Activated naive CD8-positive, alpha-beta T cell treated with anti-CD3 and anti-CD28 coated beads for 36 hours (primary cell): ENCODE measurements around the gene KIAA0753. TPM values are rescaled to one million over a fixed set of nuclear protein-coding genes. Genes with fewer than 3 reads are reported as not detected.

Experiments
- DNase-seq: peaks from one replicate; pipeline ENCODE4 v3.0.0; 2021
- H3K27ac Mint-ChIP-seq: one replicate; pipeline ENCODE4 v1.8.0; 2022; ENCODE audit warnings: mild to moderate bottlenecking, moderate library complexity, mixed read lengths
- H3K27me3 Mint-ChIP-seq: one replicate; pipeline ENCODE4 v1.8.0; 2022; ENCODE audit warnings: mild to moderate bottlenecking, mixed read lengths
- H3K36me3 Mint-ChIP-seq: one replicate; pipeline ENCODE4 v1.8.0; 2021; ENCODE audit warnings: mild to moderate bottlenecking, mixed read lengths
- H3K4me1 Mint-ChIP-seq: one replicate; pipeline ENCODE4 v1.8.0; 2021; ENCODE audit warnings: mixed read lengths
- H3K4me3 Mint-ChIP-seq: one replicate; pipeline ENCODE4 v1.8.0; 2022; ENCODE audit warnings: mild to moderate bottlenecking, moderate library complexity, mixed read lengths
- H3K9me3 Mint-ChIP-seq: one replicate; pipeline ENCODE4 v1.8.0; 2022; ENCODE audit warnings: mixed read lengths
- total RNA-seq, 2 experiments: library from RNA; stranded (reverse); gene quantifications; one replicate each; pipeline ENCODE4 v1.2.3, GENCODE V29; 2021

Gene KIAA0753
- total RNA-seq, 2 experiments from 2014 or later, result 14.8 to 15.8 TPM

DNA sequence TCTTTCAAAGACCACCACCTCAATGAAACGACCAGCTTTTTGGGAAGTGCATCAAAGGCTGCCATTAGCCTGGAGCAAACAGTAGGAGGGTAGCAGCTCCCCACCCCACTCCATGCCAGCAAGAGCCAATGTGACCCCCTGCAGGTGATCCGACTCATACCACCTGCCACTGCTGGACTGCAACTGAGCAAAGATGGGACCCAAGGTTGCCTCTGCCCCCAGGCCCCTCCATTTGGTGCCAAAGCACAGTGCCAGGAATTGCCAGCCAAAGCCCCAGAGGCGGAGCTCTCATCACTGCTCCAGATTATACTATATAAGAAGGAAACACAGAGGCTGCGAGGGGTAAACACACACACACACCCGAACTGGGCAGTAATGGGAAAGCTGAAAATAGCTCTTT is 92.5 kb downstream of the KIAA0753 start:
- no peaks in the 10 kb centered on the region for H3K36me3 Mint-ChIP-seq
- peaks cover 8% of the 10 kb centered on the region for H3K27me3 Mint-ChIP-seq
- H3K27ac Mint-ChIP-seq, result no peak overlapping the region
- DNase-seq, result no peak
- no peaks in the 10 kb centered on the region for H3K9me3 Mint-ChIP-seq
- H3K4me1 Mint-ChIP-seq, result peaks cover 10% of the 10 kb centered on the region
- peak overlapping the region; percentile 29 for H3K4me3 Mint-ChIP-seq

DNA sequence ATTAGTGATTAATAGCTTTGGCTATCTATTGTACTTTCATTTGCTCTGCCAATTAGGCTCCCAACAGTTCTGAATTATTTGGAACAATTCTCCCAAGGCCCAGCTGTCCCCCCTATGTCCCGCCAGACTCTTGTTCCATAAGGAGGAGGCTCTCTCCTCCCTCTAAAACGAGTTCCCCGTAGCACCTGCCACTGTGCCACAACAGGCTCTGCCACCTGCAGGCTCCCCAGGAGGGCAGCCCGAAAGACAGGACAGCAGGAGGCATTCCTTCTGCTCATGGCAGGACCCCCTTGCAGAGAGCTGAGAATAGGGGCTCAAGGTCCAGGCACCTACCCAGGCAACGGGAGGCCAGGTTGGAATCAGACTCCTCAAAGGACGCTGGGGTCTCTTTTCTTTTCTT is 93.2 kb downstream of the KIAA0753 start:
- Mint-ChIP-seq H3K9me3 (no peaks in the 10 kb centered on the region), H3K27ac (no peak overlapping the region), H3K27me3 (peaks cover 8% of the 10 kb centered on the region), H3K4me3 (no peak overlapping the region), H3K36me3 (no peaks in the 10 kb centered on the region), H3K4me1 (peaks cover 10% of the 10 kb centered on the region)
- no peak for DNase-seq

DNA sequence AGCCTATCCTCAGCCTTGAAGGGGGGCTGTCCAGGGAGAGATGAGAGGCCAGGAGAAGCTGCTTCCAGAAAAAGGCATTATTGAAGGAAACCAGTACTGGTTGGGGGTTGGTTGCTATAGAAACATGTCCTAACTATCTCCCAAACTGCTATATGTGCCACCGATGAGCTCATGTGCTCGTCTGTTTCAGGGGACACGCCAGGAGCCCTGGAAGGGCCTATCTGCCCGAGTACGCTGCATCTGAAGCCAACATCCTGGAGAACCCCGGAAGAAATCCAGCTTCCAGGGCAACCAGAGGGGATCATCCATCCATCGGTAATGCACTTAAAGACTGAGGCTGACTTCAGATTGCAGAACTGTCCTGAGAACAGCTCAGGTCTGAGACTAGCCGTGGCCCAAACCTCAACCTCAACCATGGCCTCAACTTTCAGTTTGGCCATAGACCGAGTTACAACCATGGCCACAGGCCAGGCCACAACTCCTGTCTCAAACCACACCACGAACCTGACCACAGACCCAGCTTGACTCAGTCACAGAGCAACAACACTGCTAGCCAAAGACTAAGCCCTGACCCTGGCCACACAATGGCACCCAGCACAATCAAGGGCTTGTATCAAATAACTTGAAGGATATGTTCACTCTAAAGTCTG is 94.3 kb downstream of the KIAA0753 start:
- H3K27me3 Mint-ChIP-seq, result peaks cover 8% of the 10 kb centered on the region
- no peaks in the 10 kb centered on the region for H3K9me3 Mint-ChIP-seq
- no peaks in the 10 kb centered on the region for H3K36me3 Mint-ChIP-seq
- peaks cover 10% of the 10 kb centered on the region for H3K4me1 Mint-ChIP-seq
- no peak overlapping the region for H3K4me3 Mint-ChIP-seq
- no peak for DNase-seq
- no peak overlapping the region for H3K27ac Mint-ChIP-seq

DNA sequence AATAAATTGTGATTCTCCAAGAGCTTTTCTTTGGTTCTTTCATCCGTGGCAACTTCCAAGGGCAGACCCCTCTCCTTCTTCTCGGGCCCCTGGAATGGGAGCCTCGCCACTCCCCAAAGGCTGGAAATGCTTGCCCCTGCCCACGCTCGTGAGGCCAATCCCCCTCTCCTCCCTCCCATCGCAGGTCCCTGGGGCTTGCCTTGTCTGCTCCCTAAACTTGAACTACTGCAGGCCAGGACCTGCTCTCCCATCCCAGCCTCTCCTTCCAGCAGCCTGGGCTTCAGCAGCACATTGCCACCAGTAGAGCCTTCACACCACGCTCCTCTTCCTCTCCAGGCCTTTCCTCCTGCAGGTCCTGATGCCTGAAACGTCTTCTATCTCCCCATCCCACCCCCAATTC is 95.2 kb downstream of the KIAA0753 start:
- peaks cover 10% of the 10 kb centered on the region for H3K4me1 Mint-ChIP-seq
- H3K9me3 Mint-ChIP-seq, result no peaks in the 10 kb centered on the region

DNA sequence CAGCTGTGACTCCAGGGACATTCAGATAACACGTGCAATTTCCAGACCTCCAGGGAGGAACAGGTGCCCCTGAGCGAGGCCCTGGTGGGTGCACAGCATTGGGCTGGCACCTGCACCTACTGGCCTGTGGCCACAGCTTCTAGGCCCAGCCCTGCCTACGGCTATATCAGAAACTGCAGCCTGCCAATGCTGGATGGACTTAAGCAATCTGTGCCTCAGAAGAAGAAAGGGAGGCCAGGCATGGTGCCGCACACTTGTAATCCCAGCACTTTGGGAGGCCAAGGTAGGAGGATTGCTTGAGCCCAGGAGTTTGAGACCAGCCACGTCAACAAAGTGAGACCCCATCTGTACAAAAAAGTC is 96.5 kb downstream of the KIAA0753 start:
- no peak overlapping the region for H3K27ac Mint-ChIP-seq
- H3K36me3 Mint-ChIP-seq, result no peaks in the 10 kb centered on the region
- H3K4me3 Mint-ChIP-seq, result no peak overlapping the region
- H3K9me3 Mint-ChIP-seq, result peaks cover 2% of the 10 kb centered on the region
- H3K27me3 Mint-ChIP-seq, result peaks cover 8% of the 10 kb centered on the region
- DNase-seq, result no peak
- peaks cover 9% of the 10 kb centered on the region for H3K4me1 Mint-ChIP-seq

More for the DNA sequence above, 95.2 kb downstream of the KIAA0753 start:
- no peak overlapping the region for H3K4me3 Mint-ChIP-seq
- no peaks in the 10 kb centered on the region for H3K36me3 Mint-ChIP-seq
- H3K27me3 Mint-ChIP-seq, result peaks cover 8% of the 10 kb centered on the region
- no peak for DNase-seq
- no peak overlapping the region for H3K27ac Mint-ChIP-seq

DNA sequence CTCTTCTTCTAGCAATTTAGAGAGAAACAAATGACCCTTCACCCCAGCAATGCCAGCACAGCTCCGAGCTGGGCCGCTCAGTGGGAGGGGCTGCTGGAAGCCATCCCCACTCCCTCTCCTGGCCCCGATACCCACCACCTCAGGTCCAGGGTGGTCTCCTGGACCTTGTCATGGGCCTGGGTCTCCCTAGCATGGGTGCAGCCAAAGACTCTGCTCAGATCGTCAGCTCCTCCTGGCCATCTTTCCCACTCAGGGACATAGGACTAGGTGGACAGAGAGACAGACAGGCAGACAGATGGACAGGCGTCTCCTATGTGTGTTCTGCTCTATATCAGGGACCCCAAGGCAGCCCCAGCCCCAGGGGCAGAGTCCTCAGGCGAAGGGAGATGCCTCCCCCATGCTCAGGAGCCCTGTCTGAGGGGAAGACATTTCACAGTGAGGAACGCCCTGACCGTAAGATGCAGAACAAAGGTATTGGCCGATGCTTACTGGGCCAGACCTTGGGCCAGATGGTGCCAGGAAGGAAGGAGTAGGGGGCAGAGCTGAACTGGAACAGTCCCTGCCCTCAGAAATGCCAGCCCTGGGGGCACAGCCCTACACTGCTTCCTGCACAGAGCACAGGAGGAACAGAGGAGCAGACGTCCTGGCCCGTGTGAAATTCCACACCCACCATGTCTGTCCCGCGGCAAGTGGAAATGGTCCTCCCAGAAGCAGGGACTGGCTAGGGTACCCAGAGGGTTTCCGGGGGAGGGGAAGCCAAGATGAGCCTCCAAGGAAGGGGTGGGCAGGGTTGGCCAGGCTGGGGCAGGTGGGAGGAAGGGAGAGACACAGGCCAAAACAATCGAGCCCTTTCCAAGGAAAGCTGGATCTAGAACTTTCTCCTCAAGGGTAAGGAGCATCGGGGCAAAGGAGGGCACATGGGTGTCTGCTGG is 97.2 kb downstream of the KIAA0753 start:
- DNase-seq, result no peak
- H3K4me1 Mint-ChIP-seq, result peaks cover 3% of the 10 kb centered on the region
- no peaks in the 10 kb centered on the region for H3K36me3 Mint-ChIP-seq
- H3K4me3 Mint-ChIP-seq, result no peak overlapping the region
- H3K27me3 Mint-ChIP-seq, result peaks cover 5% of the 10 kb centered on the region
- H3K9me3 Mint-ChIP-seq, result peaks cover 3% of the 10 kb centered on the region
- H3K27ac Mint-ChIP-seq, result no peak overlapping the region

DNA sequence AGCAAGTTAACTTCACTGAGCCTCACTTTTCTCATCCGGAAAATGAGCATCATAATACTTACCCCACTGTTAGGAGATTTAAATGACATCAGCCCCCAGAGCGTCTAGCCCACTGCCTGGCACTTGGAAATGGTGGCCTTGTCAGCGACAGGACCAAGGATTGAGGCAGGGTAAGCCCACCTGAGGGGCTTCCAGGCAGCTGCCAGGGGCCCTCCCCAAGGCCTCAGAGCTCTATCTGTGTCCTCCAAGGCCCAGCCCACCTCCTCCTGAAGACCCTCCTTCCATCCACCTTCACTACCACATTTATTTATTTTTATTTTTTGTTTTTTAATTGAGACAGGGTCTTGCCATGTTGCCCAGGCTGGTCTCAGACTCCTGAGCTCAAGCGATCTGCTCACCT is 97.9 kb downstream of the KIAA0753 start:
- Mint-ChIP-seq H3K4me1 (no peaks in the 10 kb centered on the region), H3K27ac (no peak overlapping the region), H3K4me3 (no peak overlapping the region), H3K9me3 (peaks cover 3% of the 10 kb centered on the region), H3K27me3 (peaks cover 3% of the 10 kb centered on the region), H3K36me3 (no peaks in the 10 kb centered on the region)
- DNase-seq, result no peak

DNA sequence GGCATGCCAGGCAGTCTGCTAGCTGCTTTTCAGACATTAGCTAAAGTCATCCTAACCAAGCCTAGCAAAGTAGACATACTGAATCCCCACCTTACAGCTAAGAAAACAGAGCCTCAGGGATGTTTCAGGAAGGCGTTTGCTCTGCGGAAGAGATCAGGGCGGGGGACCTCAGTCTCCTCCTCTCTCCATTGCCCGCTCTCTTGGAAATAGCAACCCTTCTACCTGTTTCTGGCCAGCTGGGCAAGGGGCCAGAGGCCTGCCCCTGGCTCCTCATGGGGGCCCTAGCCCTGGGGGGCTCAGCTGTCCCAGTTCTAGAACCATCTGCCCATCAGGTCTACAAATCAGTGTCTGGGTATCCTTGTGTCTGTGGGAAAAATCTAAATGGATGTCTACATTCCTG is 98.6 kb downstream of the KIAA0753 start:
- H3K9me3 Mint-ChIP-seq, result peaks cover 3% of the 10 kb centered on the region
- no peaks in the 10 kb centered on the region for H3K36me3 Mint-ChIP-seq
- no peak for DNase-seq
- no peaks in the 10 kb centered on the region for H3K4me1 Mint-ChIP-seq
- H3K4me3 Mint-ChIP-seq, result no peak overlapping the region
- H3K27me3 Mint-ChIP-seq, result peaks cover under 1% of the 10 kb centered on the region
- no peak overlapping the region for H3K27ac Mint-ChIP-seq

DNA sequence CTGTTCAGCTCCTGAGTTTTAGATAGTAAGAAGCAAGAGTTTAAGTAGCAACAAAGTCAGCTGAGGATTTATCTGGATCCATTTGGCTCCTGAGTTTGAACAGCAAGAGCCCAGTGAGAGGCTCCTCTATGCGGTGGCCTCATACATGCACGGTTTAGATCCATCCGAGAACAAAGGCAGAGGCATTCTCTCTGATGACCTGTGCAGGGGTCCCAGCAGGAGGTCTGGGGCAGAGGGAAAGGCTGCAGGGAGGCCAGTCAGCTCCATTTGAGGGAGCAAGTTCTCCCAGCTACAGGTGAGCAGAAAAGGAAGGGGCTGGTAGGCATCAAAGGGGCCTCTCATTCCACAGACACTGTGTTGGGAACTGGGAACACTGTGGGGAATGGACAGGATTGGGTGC is 100.6 kb downstream of the KIAA0753 start:
- Mint-ChIP-seq H3K27me3 (no peaks in the 10 kb centered on the region), H3K27ac (no peak overlapping the region), H3K9me3 (peaks cover 3% of the 10 kb centered on the region), H3K4me3 (no peak overlapping the region), H3K4me1 (no peaks in the 10 kb centered on the region), H3K36me3 (no peaks in the 10 kb centered on the region)
- DNase-seq, result no peak

DNA sequence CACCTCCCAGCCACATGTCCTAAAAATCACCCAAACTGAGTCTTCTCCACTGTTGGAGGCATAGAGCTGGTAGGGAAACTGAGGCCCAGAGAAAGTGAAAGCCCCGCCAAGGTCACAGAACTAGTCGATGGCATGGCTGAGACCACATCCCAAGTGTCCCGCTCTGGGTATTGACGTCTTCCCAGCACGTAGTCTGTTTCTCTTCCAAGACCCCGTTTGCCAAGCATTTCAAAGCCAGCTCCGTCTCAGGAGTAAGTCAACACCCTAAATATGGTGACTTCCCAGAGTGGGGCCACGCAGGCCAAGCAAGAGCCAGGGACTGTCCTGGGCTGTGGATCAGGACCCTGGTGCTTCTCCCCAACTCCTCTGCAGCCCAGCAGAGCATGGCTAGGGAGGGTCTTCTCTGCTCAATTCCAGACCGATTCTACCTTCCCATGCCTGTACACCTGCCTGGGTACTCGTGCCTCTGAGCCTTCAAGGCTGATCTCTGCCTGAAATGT is 103.9 kb downstream of the KIAA0753 start:
- H3K27ac Mint-ChIP-seq, result no peak overlapping the region
- no peaks in the 10 kb centered on the region for H3K27me3 Mint-ChIP-seq
- H3K4me3 Mint-ChIP-seq, result no peak overlapping the region
- no peak for DNase-seq
- no peaks in the 10 kb centered on the region for H3K36me3 Mint-ChIP-seq
- H3K9me3 Mint-ChIP-seq, result peaks cover 3% of the 10 kb centered on the region
- H3K4me1 Mint-ChIP-seq, result no peaks in the 10 kb centered on the region

DNA sequence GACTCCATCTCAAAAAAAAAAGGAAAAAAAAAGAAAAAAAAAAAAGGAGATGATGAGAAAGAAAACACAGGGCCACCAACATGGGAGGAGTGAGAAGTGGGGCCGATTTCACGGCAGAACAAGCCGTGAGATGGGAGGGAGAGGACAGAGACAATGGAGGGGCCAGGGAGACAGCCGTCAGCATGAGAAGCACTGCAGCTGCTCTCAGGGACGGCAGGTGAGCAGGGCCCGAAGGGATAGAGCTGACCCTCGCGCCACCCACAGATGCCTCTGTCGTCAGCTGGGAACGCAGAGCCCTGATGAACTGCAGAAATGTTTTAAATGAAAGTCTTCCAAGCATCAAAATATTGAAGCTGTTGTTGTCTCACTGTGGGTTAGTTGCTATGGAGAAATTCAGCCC is 104.5 kb downstream of the KIAA0753 start:
- H3K4me3 Mint-ChIP-seq, result no peak overlapping the region
- no peak overlapping the region for H3K27ac Mint-ChIP-seq
- no peaks in the 10 kb centered on the region for H3K27me3 Mint-ChIP-seq
- DNase-seq, result no peak
- H3K9me3 Mint-ChIP-seq, result peaks cover 3% of the 10 kb centered on the region
- no peaks in the 10 kb centered on the region for H3K4me1 Mint-ChIP-seq
- H3K36me3 Mint-ChIP-seq, result no peaks in the 10 kb centered on the region

DNA sequence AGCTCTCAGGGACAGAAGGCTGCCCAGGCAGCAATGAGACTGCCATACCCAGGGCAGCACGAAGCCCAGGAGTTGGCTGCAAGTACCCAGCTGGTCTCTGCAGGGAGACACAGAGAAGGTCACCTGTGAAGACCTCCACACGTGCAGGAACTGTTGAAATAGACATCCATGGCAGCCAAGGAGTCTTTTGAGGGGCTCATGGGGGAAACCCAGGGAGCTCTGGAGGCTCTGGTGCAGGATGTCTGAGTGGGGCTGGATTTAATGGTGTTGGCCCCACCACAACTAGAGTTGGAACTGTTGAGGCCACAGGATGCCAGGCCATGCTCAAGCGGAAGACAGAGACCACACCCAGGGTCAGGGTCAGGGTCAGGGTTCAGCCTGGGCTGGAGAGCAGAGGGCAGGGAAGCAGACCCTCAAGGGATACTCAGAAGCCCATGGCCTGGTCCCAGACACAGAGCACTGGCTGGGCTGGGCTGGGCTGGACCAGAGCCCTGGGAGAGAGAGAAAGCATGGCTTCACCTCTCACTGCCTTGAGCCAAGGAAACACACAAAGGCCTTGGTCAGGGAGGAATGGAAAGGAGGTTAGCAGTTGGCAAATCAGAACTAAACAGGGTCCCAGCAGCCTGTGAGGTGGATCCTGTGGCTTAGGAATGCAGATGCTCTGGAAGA is 105.5 kb downstream of the KIAA0753 start:
- H3K36me3 Mint-ChIP-seq, result no peaks in the 10 kb centered on the region

DNA sequence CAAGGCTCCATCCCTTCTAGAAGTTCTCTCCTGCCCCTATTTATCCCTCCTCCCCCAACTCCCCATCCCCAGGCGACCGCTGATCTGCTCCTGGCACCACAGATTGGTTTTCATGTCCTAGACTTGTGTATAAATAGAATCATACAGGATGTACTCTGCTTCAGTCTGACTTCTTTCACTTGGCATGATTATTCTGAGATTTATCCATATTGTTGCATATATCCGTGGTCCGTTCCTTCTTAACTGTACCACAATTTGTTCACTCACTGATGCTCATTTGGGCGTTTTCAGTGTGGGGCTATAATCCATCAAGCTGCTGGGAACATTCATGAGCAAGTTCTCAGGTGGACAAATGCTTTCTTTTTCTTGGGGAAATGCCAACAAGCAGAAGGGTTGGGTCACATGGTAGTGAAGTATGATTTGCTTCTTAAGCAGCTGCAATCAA is 108.0 kb downstream of the KIAA0753 start:
- H3K4me3 Mint-ChIP-seq, result no peak overlapping the region

More for the DNA sequence above, 105.5 kb downstream of the KIAA0753 start:
- Mint-ChIP-seq H3K9me3 (peaks cover 3% of the 10 kb centered on the region), H3K4me1 (no peaks in the 10 kb centered on the region), H3K27ac (no peak overlapping the region), H3K27me3 (no peaks in the 10 kb centered on the region), H3K4me3 (no peak overlapping the region)
- no peak for DNase-seq

DNA sequence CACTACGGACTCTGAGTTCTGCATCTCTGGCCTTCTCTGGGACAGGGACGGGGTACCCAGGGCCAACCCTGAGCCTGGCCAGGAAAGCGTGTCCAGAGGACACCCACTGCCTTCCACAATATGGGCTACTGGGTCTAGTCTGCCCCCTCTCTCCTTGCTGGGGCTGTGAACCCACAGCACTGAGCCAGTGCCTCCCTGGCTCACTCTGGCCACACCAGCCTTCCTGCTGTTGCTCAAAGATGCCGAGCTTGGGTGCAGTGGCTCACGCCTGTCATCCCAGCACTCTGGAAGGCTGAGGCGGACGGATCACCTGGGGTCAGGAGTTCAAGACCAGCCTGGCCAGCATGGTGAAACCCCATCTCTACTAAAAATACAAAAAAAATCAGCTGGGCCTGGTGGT is 108.9 kb downstream of the KIAA0753 start:
- H3K4me1 Mint-ChIP-seq, result no peaks in the 10 kb centered on the region
- no peaks in the 10 kb centered on the region for H3K27me3 Mint-ChIP-seq
- H3K36me3 Mint-ChIP-seq, result no peaks in the 10 kb centered on the region
- DNase-seq, result no peak
- H3K9me3 Mint-ChIP-seq, result no peaks in the 10 kb centered on the region
- H3K4me3 Mint-ChIP-seq, result no peak overlapping the region
- no peak overlapping the region for H3K27ac Mint-ChIP-seq

More for the DNA sequence above, 108.0 kb downstream of the KIAA0753 start:
- Mint-ChIP-seq H3K4me1 (no peaks in the 10 kb centered on the region), H3K27ac (no peak overlapping the region), H3K9me3 (no peaks in the 10 kb centered on the region), H3K36me3 (no peaks in the 10 kb centered on the region), H3K27me3 (no peaks in the 10 kb centered on the region)
- DNase-seq, result no peak

DNA sequence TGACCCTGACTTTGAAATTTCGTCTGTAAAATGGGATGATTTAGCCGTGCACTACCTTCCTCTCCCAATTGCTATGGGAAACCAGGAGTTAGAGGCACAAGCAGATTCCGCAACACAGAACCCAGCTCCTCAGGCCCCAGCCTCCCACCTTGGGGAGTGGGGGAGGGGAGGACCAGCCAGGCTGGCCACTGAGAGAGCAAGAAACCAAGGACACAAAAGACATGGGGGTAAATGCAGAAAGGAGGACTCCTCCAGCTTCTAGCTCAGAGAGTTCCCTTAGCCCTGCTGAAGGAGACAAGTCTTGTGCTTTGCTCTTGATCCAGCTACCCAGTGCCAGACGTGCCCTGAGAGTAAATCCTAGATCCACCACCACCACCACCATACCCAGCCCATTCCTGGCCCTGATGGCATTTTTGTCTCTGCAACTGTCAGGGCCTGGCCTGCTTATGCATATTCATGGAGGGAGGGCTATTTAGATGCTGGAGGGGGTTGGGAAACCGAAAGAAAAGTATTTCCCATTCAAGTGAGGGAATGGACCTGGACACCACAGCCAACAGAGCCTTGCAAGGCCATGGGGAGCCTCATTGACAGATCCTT is 110.1 kb downstream of the KIAA0753 start:
- Mint-ChIP-seq H3K27me3 (no peaks in the 10 kb centered on the region), H3K4me3 (no peak overlapping the region), H3K27ac (no peak overlapping the region), H3K36me3 (no peaks in the 10 kb centered on the region), H3K9me3 (no peaks in the 10 kb centered on the region), H3K4me1 (no peaks in the 10 kb centered on the region)
- DNase-seq, result no peak
